Osteoblast (primary cell): ENCODE results near the gene CALD1. TPM values are rescaled to one million over a fixed set of nuclear protein-coding genes. Genes with fewer than 3 reads are reported as not detected.

ENCODE experiments used
- DNase-seq: peaks from one replicate; pipeline ENCODE4 v3.0.0; 2011; ENCODE audit warnings: low spot score, mixed read lengths; ENCODE audit not compliant: insufficient read length; ENCODE audit errors: missing footprints
- H2AFZ ChIP-seq: 2 replicates; pipeline ENCODE4 v1.6.0; 2011; ENCODE audit warnings: mild to moderate bottlenecking, low read length
- H3K27ac ChIP-seq: 2 replicates; pipeline ENCODE4 v1.5.1; 2011; ENCODE audit warnings: mild to moderate bottlenecking, low read depth, low read length, moderate library complexity
- H3K27me3 ChIP-seq: 2 replicates; pipeline ENCODE4 v1.6.0; 2012; ENCODE audit warnings: mild to moderate bottlenecking, control low read depth, inconsistent platforms, low read length, moderate library complexity; ENCODE audit not compliant: insufficient read depth
- H3K36me3 ChIP-seq: 2 replicates; pipeline ENCODE4 v1.5.1; 2011; ENCODE audit warnings: mild to moderate bottlenecking, low read length, control low read depth, moderate library complexity; ENCODE audit not compliant: insufficient read depth
- H3K4me1 ChIP-seq: 2 replicates; pipeline ENCODE4 v1.5.1; 2011; ENCODE audit warnings: mild to moderate bottlenecking, low read length, control low read depth, moderate library complexity; ENCODE audit not compliant: insufficient read depth
- H3K4me2 ChIP-seq: 2 replicates; pipeline ENCODE4 v1.6.0; 2011; ENCODE audit warnings: mild to moderate bottlenecking, low read length; ENCODE audit not compliant: insufficient read depth
- H3K4me3 ChIP-seq: fragments of 200-600 bp; sonication (generic); 3 replicates; pipeline ENCODE4 v1.5.1; 2012; ENCODE audit warnings: mild to moderate bottlenecking, low read length, inconsistent platforms; ENCODE audit not compliant: insufficient read depth
- H3K79me2 ChIP-seq: 2 replicates; pipeline ENCODE4 v1.6.0; 2012; ENCODE audit warnings: mild to moderate bottlenecking, low read length, control low read depth, inconsistent platforms; ENCODE audit not compliant: insufficient read depth
- H3K9me3 ChIP-seq: 2 replicates; pipeline ENCODE4 v1.5.1; 2011; ENCODE audit warnings: low read depth, low read length, control low read depth
- H4K20me1 ChIP-seq: 2 replicates; pipeline ENCODE4 v1.6.0; 2012; ENCODE audit warnings: mild to moderate bottlenecking, low read length, control low read depth; ENCODE audit not compliant: insufficient read depth
- total RNA-seq: library from RNA; depleted of rRNA; stranded (reverse); fragments of >200 nt; gene quantifications from 2 replicates; pipeline ENCODE4 v1.2.3, GENCODE V29; 2012
- TF ChIP-seq, protein P1 (sequence below): IDR thresholded peaks from 2 replicates; pipeline ENCODE4 v1.5.1; 2011; ENCODE audit warnings: mild to moderate bottlenecking, low read depth, low read length, moderate library complexity; ENCODE audit errors: extremely low read depth

CALD1 gene
- total RNA-seq, 1 donor = 1,123 TPM

DNA sequence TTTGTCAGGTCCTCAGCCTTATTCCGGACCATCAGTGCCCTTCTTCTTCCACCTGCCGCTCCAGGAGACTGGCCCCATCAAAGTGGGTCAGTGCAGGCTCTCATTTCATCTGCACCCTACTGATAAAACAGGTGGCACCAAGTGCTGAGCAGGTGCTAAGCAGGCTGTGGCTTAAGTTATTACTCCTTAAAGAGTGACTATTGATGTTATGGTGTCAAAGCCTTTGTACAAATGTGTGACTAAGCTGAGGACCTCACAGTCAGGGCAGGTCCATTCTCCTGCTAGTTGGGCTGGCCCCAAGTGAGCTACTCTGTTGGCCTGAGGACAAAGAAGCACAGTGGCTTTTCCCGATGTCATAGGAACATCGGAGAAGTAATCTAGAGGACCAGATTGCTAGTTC lies 11.2 kb upstream of the CALD1 start:
- H3K27ac ChIP-seq = peak overlapping the region; percentile 76
- no peaks in the 10 kb centered on the region for H3K36me3 ChIP-seq
- TF ChIP-seq, protein P1, sequence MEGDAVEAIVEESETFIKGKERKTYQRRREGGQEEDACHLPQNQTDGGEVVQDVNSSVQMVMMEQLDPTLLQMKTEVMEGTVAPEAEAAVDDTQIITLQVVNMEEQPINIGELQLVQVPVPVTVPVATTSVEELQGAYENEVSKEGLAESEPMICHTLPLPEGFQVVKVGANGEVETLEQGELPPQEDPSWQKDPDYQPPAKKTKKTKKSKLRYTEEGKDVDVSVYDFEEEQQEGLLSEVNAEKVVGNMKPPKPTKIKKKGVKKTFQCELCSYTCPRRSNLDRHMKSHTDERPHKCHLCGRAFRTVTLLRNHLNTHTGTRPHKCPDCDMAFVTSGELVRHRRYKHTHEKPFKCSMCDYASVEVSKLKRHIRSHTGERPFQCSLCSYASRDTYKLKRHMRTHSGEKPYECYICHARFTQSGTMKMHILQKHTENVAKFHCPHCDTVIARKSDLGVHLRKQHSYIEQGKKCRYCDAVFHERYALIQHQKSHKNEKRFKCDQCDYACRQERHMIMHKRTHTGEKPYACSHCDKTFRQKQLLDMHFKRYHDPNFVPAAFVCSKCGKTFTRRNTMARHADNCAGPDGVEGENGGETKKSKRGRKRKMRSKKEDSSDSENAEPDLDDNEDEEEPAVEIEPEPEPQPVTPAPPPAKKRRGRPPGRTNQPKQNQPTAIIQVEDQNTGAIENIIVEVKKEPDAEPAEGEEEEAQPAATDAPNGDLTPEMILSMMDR = no peak
- no peak for DNase-seq
- H4K20me1 ChIP-seq = no peaks in the 10 kb centered on the region
- H3K4me2 ChIP-seq = no peak overlapping the region
- H2AFZ ChIP-seq = no peak overlapping the region
- H3K79me2 ChIP-seq = no peaks in the 10 kb centered on the region
- no peak overlapping the region for H3K4me3 ChIP-seq
- no peaks in the 10 kb centered on the region for H3K27me3 ChIP-seq
- no peaks in the 10 kb centered on the region for H3K9me3 ChIP-seq
- H3K4me1 ChIP-seq = peaks cover 24% of the 10 kb centered on the region

DNA sequence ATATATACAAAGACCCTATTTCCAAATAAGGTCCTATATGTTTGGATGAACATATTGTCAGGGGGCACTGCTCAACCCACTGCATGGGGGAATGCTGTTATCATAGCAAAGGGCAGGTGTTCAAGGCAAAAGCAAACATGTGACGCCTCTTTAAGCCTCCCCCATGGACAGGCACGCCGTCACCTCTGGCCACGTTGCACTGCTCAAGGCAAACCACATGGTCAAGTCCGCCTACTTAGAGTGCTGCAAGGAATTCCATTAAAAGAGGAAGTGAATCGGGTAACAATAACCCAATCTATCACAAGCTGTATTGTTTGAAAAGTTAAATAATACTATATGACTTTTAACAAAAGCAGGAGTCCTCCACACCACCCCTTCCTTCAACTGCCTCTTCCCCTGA lies 8.8 kb upstream of the CALD1 start:
- Histone ChIP-seq H4K20me1 (no peaks in the 10 kb centered on the region), H2AFZ (no peak overlapping the region), H3K4me1 (peaks cover 24% of the 10 kb centered on the region), H3K79me2 (no peaks in the 10 kb centered on the region), H3K36me3 (no peaks in the 10 kb centered on the region), H3K27ac (no peak overlapping the region), H3K9me3 (no peaks in the 10 kb centered on the region), H3K4me3 (no peak overlapping the region), H3K4me2 (no peak overlapping the region), H3K27me3 (no peaks in the 10 kb centered on the region)
- TF ChIP-seq, protein P1 = no peak
- DNase-seq = no peak

DNA sequence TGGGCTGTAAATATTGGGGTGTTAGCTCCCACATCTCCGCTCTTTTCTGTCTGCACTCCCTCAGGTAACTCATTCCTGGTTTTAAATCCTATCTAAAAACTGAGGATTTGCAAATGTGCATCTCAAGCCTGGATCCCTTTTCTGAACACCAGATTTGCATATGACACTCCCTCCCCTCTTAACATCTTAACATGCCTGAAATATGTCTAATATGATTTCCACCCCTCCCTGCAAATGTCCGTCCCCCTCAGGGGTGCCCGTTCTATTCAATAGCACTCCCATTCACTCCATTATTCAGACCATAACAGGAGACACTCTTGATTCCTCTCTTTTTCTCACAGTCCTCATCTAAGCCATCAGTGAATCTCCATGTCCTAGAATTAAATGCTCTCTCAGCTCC lies 8.3 kb upstream of the CALD1 start:
- Histone ChIP-seq H3K27me3 (no peaks in the 10 kb centered on the region), H4K20me1 (no peaks in the 10 kb centered on the region), H3K79me2 (no peaks in the 10 kb centered on the region), H3K4me1 (peaks cover 24% of the 10 kb centered on the region), H2AFZ (no peak overlapping the region), H3K27ac (no peak overlapping the region), H3K4me3 (no peak overlapping the region), H3K36me3 (no peaks in the 10 kb centered on the region), H3K4me2 (no peak overlapping the region), H3K9me3 (no peaks in the 10 kb centered on the region)
- TF ChIP-seq, protein P1 = no peak
- DNase-seq = no peak

DNA sequence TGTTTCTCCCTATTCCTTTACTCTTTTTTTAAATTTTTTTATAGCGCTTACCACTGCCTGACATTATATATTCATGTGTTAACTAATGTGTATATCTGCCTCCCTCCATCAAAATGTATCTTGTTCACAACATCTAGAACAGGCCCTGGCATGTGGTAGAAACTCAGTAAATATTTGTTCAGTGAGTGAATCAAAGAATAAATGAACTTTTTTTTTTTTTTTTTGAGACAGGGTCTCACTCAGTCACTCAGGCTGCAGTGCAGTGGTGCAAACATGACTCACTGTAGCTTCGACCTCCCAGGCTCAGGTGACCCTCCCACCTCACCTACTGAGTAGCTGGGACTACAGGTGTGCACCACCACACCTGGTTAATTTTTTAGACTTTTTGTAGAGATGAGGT lies 7.5 kb upstream of the CALD1 start:
- no peak for DNase-seq
- Histone ChIP-seq H3K4me1 (peaks cover 18% of the 10 kb centered on the region), H3K79me2 (no peaks in the 10 kb centered on the region), H3K27ac (no peak overlapping the region), H3K36me3 (no peaks in the 10 kb centered on the region), H4K20me1 (no peaks in the 10 kb centered on the region), H3K27me3 (no peaks in the 10 kb centered on the region), H3K4me2 (no peak overlapping the region), H2AFZ (no peak overlapping the region), H3K4me3 (no peak overlapping the region), H3K9me3 (no peaks in the 10 kb centered on the region)
- TF ChIP-seq, protein P1 = no peak
